Measurements from ENCODE around the gene OPCML. TPM values are rescaled to one million over a fixed set of nuclear protein-coding genes. Genes with fewer than 3 reads are reported as not detected.

Gene OPCML
- total RNA-seq, 4 donors from 2014 or later = not detected

GRCh38 chr11:133123796-133124195 lies 408.5 kb downstream of the OPCML start:
- TF ChIP-seq POLR2AphosphoS5 (IDR thresholded peaks at IDR 0.05) = no peak
- no peak for TF ChIP-seq CTCF (IDR thresholded peaks at IDR 0.05)
- TF ChIP-seq EP300 (IDR thresholded peaks at IDR 0.05; ENCODE audit: low read depth) = no peak
- TF ChIP-seq POLR2A (IDR thresholded peaks at IDR 0.05) = no peak
- 18 to 58% methylated on average over 2 to 4 of the region's 4 CpGs for WGBS, 2 donors (ENCODE audit: low coverage in 1 of 2)
- no peak for DNase-seq
- Histone ChIP-seq H3K27ac (no peak overlapping the region), H3K27me3 (peaks cover 7% of the 10 kb centered on the region), H3K36me3 (no peaks in the 10 kb centered on the region), H3K9me3 (no peaks in the 10 kb centered on the region), H3K4me1 (no peaks in the 10 kb centered on the region), H3K4me3 (no peak overlapping the region)
- intact Hi-C loops (cut with DNase I; ENCODE audit: low total_unique reads) (no loop called here), in situ Hi-C loops (cut with MboI; ENCODE audit: low pct_ligation_motif_present in 1 of 4, low pct_unique_long_range_greater_than_20kb in 1 of 4, low sequenced_read_pairs in 3 of 4) (no loop called here)

- Histone ChIP-seq H3K36me3 (no peaks in the 10 kb centered on the region), H3K27ac (no peak overlapping the region), H3K4me3 (no peak overlapping the region), H3K9me3 (no peaks in the 10 kb centered on the region), H3K4me1 (no peaks in the 10 kb centered on the region), H3K27me3 (peaks cover 7% of the 10 kb centered on the region)
- in situ Hi-C loops (cut with MboI; ENCODE audit: low pct_ligation_motif_present in 1 of 4, low pct_unique_long_range_greater_than_20kb in 1 of 4, low sequenced_read_pairs in 3 of 4) (no loop called here), intact Hi-C loops (cut with DNase I; ENCODE audit: low total_unique reads) (no loop called here)
- TF ChIP-seq CTCF (IDR thresholded peaks at IDR 0.05) = no peak
- TF ChIP-seq POLR2AphosphoS5 (IDR thresholded peaks at IDR 0.05) = no peak
- no peak for TF ChIP-seq POLR2A (IDR thresholded peaks at IDR 0.05)
- TF ChIP-seq EP300 (IDR thresholded peaks at IDR 0.05; ENCODE audit: low read depth) = no peak
- 66 to 81% methylated on average over 1 to 7 of the region's 7 CpGs for WGBS, 2 donors (ENCODE audit: low coverage in 1 of 2)
- no peak for DNase-seq
Observed at GRCh38 chr11:133123366-133123765, 408.9 kb downstream of the OPCML start.

- Histone ChIP-seq H3K4me3 (no peak overlapping the region), H3K27me3 (peaks cover 7% of the 10 kb centered on the region), H3K27ac (no peak overlapping the region), H3K36me3 (no peaks in the 10 kb centered on the region), H3K9me3 (no peaks in the 10 kb centered on the region), H3K4me1 (no peaks in the 10 kb centered on the region)
- no peak for TF ChIP-seq POLR2A (IDR thresholded peaks at IDR 0.05)
- TF ChIP-seq POLR2AphosphoS5 (IDR thresholded peaks at IDR 0.05) = no peak
- TF ChIP-seq EP300 (IDR thresholded peaks at IDR 0.05; ENCODE audit: low read depth) = no peak
- no peak for TF ChIP-seq CTCF (IDR thresholded peaks at IDR 0.05)
- WGBS, 2 donors (ENCODE audit: low coverage in 1 of 2) = 23% methylated on average over 3 of the region's 3 CpGs; no CpG with 5 or more reads in 1 of the 2 donors
- no peak for DNase-seq
- in situ Hi-C loops (cut with MboI; ENCODE audit: low pct_ligation_motif_present in 1 of 4, low pct_unique_long_range_greater_than_20kb in 1 of 4, low sequenced_read_pairs in 3 of 4) (no loop called here), intact Hi-C loops (cut with DNase I; ENCODE audit: low total_unique reads) (no loop called here)
Observed at GRCh38 chr11:133122256-133122655, 410.0 kb downstream of the OPCML start.

- Histone ChIP-seq H3K27ac (no peak overlapping the region), H3K4me1 (no peaks in the 10 kb centered on the region), H3K36me3 (no peaks in the 10 kb centered on the region), H3K27me3 (no peaks in the 10 kb centered on the region), H3K4me3 (no peak overlapping the region), H3K9me3 (no peaks in the 10 kb centered on the region)
- TF ChIP-seq POLR2AphosphoS5 (IDR thresholded peaks at IDR 0.05) (no peak), EP300 (IDR thresholded peaks at IDR 0.05; ENCODE audit: low read depth) (no peak), CTCF (IDR thresholded peaks at IDR 0.05) (no peak), POLR2A (IDR thresholded peaks at IDR 0.05) (no peak)
- 73 to 84% methylated on average over 3 to 7 of the region's 7 CpGs for WGBS, 2 donors (ENCODE audit: low coverage in 1 of 2)
- no peak for DNase-seq
- intact Hi-C loops (cut with DNase I; ENCODE audit: low total_unique reads) = no loop called here
- in situ Hi-C loops (cut with MboI; ENCODE audit: low pct_ligation_motif_present in 1 of 4, low pct_unique_long_range_greater_than_20kb in 1 of 4, low sequenced_read_pairs in 3 of 4) = no loop called here
Observed at GRCh38 chr11:133118563-133119268, 413.6 kb downstream of the OPCML start.

Measured in transverse colon (tissue), 4 donors.